Measurements from ENCODE around the gene PTPRG. TPM values are rescaled to one million over a fixed set of nuclear protein-coding genes. Genes with fewer than 3 reads are reported as not detected.

Gene PTPRG
- total RNA-seq, 2 donors from 2014 or later, result 23.9 to 31.6 TPM

DNA sequence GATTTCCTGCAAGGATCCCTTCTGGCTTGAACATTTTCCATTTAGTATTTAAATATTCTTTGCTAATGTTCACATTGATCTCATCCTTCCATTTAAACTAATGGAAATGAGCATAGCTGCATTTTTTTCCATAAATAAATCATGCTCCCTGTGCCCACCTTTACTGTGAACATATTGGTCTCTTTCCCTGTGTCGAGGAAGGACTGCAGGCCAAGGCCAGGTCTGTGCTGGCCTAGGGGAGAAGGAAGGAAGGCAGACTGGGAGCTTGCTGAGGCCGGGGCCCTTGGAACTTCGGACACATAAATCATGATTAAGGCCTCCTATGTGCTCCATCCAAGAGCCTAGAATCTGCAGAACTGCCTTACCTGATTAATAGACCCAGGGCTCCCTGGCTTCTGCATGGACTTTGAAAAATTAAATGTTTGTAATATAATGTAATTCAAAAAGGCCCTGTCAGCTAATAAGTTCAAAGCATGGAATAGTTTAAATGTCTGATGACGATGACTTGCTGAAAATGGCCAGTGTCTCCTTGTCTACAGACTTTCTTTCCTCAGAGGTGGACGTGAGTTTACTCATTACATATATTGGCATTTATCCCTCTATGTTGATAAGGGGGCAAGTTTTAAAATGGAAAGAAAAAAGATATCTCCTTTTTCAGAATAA, 636.1 kb downstream of the PTPRG start:
- H3K4me3 ChIP-seq, result no peak overlapping the region
- ATAC-seq (no peak), DNase-seq (no peak)
- no peaks in the 10 kb centered on the region for H3K9me3 ChIP-seq
- no peak overlapping the region for H3K27ac ChIP-seq
- TF ChIP-seq POLR2A (IDR thresholded peaks at IDR 0.05), result no peak
- intact Hi-C loops (cut with DNase I), result no loop called here
- no peaks in the 10 kb centered on the region for H3K36me3 ChIP-seq (replicated peaks in 1 of 2; ENCODE audit: insufficient read depth in 1 of 2, low read depth in 2 of 2)
- H3K4me1 ChIP-seq, result no peaks in the 10 kb centered on the region
- 67 to 85% methylated on average over 5 of the region's 5 CpGs for WGBS, 2 donors
- H3K27me3 ChIP-seq, result no peaks in the 10 kb centered on the region

DNA sequence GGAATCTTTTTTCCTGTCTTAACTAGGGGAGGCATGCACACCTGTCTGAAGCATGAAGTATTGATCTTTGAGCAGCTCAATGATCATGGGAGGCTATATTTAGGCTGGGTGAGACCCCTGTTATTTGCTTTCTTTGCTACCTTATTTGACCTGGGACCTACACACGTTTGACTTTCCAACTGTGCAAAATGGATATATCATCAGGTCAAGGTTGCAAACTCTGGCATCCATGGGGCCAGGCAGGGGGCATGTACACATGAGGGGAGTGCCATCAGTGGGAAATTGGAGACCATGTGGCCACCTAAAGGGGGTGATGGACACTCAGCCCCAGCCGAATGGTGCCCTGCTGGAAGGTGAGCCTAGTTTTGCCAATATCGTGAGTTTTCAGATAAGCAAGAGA, 637.8 kb downstream of the PTPRG start:
- Histone ChIP-seq H3K36me3 (replicated peaks in 1 of 2; ENCODE audit: insufficient read depth in 1 of 2, low read depth in 2 of 2) (no peaks in the 10 kb centered on the region), H3K27ac (no peak overlapping the region), H3K9me3 (no peaks in the 10 kb centered on the region), H3K4me3 (no peak overlapping the region), H3K4me1 (no peaks in the 10 kb centered on the region), H3K27me3 (no peaks in the 10 kb centered on the region)
- WGBS, 2 donors, result 47 to 59% methylated on average over 3 of the region's 3 CpGs
- intact Hi-C loops (cut with DNase I), result no loop called here
- DNase-seq (no peak), ATAC-seq (no peak)
- TF ChIP-seq, protein P1, sequence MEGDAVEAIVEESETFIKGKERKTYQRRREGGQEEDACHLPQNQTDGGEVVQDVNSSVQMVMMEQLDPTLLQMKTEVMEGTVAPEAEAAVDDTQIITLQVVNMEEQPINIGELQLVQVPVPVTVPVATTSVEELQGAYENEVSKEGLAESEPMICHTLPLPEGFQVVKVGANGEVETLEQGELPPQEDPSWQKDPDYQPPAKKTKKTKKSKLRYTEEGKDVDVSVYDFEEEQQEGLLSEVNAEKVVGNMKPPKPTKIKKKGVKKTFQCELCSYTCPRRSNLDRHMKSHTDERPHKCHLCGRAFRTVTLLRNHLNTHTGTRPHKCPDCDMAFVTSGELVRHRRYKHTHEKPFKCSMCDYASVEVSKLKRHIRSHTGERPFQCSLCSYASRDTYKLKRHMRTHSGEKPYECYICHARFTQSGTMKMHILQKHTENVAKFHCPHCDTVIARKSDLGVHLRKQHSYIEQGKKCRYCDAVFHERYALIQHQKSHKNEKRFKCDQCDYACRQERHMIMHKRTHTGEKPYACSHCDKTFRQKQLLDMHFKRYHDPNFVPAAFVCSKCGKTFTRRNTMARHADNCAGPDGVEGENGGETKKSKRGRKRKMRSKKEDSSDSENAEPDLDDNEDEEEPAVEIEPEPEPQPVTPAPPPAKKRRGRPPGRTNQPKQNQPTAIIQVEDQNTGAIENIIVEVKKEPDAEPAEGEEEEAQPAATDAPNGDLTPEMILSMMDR (IDR thresholded peaks at IDR 0.05), result no peak
- TF ChIP-seq POLR2A (IDR thresholded peaks at IDR 0.05), result no peak

DNA sequence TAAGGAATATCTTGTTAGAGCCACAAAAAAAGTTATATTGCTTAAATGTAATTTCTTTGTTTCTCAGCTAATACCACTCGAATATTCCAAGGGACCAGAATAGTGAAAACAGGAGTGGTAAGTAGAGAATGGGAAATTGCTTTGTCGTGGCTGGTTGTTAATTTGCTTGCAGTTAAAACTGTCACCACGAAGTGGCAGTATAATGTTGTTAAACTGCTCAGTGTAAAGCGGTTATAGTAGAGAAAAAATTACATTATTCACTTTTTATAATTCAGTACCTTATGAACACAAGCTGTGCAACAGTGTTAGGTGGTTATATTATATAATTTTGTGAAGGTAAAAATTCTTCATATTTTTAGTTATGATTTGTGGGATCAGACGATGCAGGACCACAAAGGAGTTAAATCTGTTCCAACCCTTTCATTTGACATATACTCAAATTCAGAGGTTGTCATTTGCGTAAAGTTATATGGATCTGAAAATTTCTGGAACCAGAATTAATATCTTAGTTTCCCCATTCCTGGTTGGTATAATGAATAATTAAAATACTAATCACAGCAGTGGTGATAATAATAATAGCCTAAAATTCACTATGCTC, 640.2 kb downstream of the PTPRG start:
- H3K27me3 ChIP-seq, result no peaks in the 10 kb centered on the region
- TF ChIP-seq, protein P1 (IDR thresholded peaks at IDR 0.05), result peak in 6 of 7 experiments; percentile 32 to 55 (median 50)
- no peak for TF ChIP-seq POLR2A (IDR thresholded peaks at IDR 0.05)

DNA sequence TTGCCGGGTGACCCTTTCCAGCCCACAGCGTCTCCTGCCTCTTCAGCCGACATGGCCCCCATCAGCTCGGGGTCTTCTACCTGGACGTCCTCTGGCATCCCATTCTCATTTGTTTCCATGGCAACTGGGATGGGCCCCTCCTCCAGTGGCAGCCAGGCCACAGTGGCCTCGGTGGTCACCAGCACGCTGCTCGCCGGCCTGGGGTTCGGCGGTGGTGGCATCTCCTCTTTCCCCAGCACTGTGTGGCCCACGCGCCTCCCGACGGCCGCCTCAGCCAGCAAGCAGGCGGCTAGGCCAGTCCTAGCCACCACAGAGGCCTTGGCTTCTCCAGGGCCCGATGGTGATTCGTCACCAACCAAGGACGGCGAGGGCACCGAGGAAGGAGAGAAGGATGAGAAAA, 641.8 kb downstream of the PTPRG start:
- WGBS, 2 donors, result 90 to 93% methylated on average over 21 to 22 of the region's 22 CpGs
- TF ChIP-seq, protein P1 (IDR thresholded peaks at IDR 0.05), result no peak
- TF ChIP-seq POLR2A (IDR thresholded peaks at IDR 0.05), result no peak
- DNase-seq (no peak), ATAC-seq (no peak)
- H3K4me3 ChIP-seq, result no peak overlapping the region
- intact Hi-C loops (cut with DNase I), result no loop called here
- H3K27me3 ChIP-seq, result no peaks in the 10 kb centered on the region
- no peaks in the 10 kb centered on the region for H3K4me1 ChIP-seq
- H3K9me3 ChIP-seq, result no peaks in the 10 kb centered on the region
- H3K27ac ChIP-seq, result no peak overlapping the region
- no peaks in the 10 kb centered on the region for H3K36me3 ChIP-seq (replicated peaks in 1 of 2; ENCODE audit: insufficient read depth in 1 of 2, low read depth in 2 of 2)

More for the DNA sequence above, 640.2 kb downstream of the PTPRG start:
- Histone ChIP-seq H3K9me3 (no peaks in the 10 kb centered on the region), H3K4me3 (no peak overlapping the region), H3K36me3 (replicated peaks in 1 of 2; ENCODE audit: insufficient read depth in 1 of 2, low read depth in 2 of 2) (no peaks in the 10 kb centered on the region), H3K4me1 (no peaks in the 10 kb centered on the region), H3K27ac (no peak overlapping the region)
- DNase-seq (no peak), ATAC-seq (no peak)
- intact Hi-C loops (cut with DNase I), result no loop called here
- WGBS, 2 donors, result 32 to 34% methylated on average over 6 of the region's 6 CpGs

DNA sequence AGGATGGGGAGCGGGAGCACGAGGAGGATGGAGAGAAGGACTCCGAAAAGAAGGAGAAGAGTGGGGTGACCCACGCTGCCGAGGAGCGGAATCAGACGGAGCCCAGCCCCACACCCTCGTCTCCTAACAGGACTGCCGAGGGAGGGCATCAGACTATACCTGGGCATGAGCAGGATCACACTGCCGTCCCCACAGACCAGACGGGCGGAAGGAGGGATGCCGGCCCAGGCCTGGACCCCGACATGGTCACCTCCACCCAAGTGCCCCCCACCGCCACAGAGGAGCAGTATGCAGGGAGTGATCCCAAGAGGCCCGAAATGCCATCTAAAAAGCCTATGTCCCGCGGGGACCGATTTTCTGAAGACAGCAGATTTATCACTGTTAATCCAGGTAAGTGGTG, 642.2 kb downstream of the PTPRG start:
- Histone ChIP-seq H3K27me3 (no peaks in the 10 kb centered on the region), H3K9me3 (no peaks in the 10 kb centered on the region), H3K36me3 (replicated peaks in 1 of 2; ENCODE audit: insufficient read depth in 1 of 2, low read depth in 2 of 2) (no peaks in the 10 kb centered on the region), H3K27ac (no peak overlapping the region), H3K4me3 (no peak overlapping the region), H3K4me1 (no peaks in the 10 kb centered on the region)
- WGBS, 2 donors, result 88 to 93% methylated on average over 18 to 19 of the region's 19 CpGs
- TF ChIP-seq, protein P1 (IDR thresholded peaks at IDR 0.05), result no peak
- TF ChIP-seq POLR2A (IDR thresholded peaks at IDR 0.05), result no peak
- intact Hi-C loops (cut with DNase I), result no loop called here
- ATAC-seq, result no peak
- DNase-seq, result no peak

Data from body of pancreas (tissue), 4 donors.